Measurements from ENCODE around the gene EIF3D. TPM values are rescaled to one million over a fixed set of nuclear protein-coding genes. Genes with fewer than 3 reads are reported as not detected.
A peak's percentile ranks its signal among the peaks of the same experiment; 100 is the strongest.

Gene EIF3D
- total and polyA plus RNA-seq, 9 of the 15 experiments (the other 6 are each of a cell fraction or from before 2014, with no cell fraction given), result 191 to 422 (median 279) TPM

GRCh38 chr22:36467946-36468345 is 61.0 kb downstream of the EIF3D start (continued):
- TF ChIP-seq MLLT1 (IDR thresholded peaks at IDR 0.05) (peak in 1 of 2 experiments; percentile 92; a peak in 2 of 4 replicates), KDM2B (CRISPR knock-in tag; IDR thresholded peaks at IDR 0.05) (no peak), LEF1 (IDR thresholded peaks at IDR 0.05) (peak; percentile 56; the same call in 1 of the 2 replicates), TAF15 (IDR thresholded peaks at IDR 0.05; ENCODE audit: low read depth, low read length) (no peak), RUNX1 (IDR thresholded peaks at IDR 0.05; ENCODE audit: low read depth) (peak; percentile 83; the same call in 1 of the 2 replicates), ZNF318 (IDR thresholded peaks at IDR 0.05; ENCODE audit: borderline replicate concordance in 1 of 2, low read depth in 1 of 2) (0 out of 4 replicates have a peak, but pooled peaks of 1 of the 2 experiments have one; percentile 26), ZKSCAN8 (CRISPR knock-in tag; IDR thresholded peaks at IDR 0.05) (0 out of 2 replicates have a peak, but pooled peaks have one; percentile 25), MEF2A (IDR thresholded peaks at IDR 0.05; ENCODE audit: control insufficient read depth, low read depth, low read length) (peak; percentile 86), NBN (IDR thresholded peaks at IDR 0.05; ENCODE audit: low read depth) (no peak), SMARCC2 (IDR thresholded peaks at IDR 0.05; ENCODE audit: low read depth) (peak; percentile 51; the same call in 1 of the 2 replicates), JUNB (CRISPR knock-in tag; conservative IDR thresholded peaks at IDR 0.05) (peak; percentile 54; the same call in 1 of the 2 replicates), SMAD4 (CRISPR knock-in tag; conservative IDR thresholded peaks at IDR 0.05) (peak; percentile 22; the same call in 1 of the 2 replicates), CBFA2T2 (conservative IDR thresholded peaks at IDR 0.05) (peak; percentile 49; the same call in 1 of the 2 replicates), ZNF395 (CRISPR knock-in tag; IDR thresholded peaks at IDR 0.05) (0 out of 2 replicates have a peak, but pooled peaks have one; percentile 30), KDM4B (IDR thresholded peaks at IDR 0.05; ENCODE audit: borderline replicate concordance in 2 of 2, low read depth in 1 of 2) (no peak), NR2F6 (CRISPR knock-in tag; IDR thresholded peaks at IDR 0.05) (no peak), JUND (IDR thresholded peaks at IDR 0.05; ENCODE audit: borderline replicate concordance, low read depth, low read length) (peak; percentile 95), JUND (tag; IDR thresholded peaks at IDR 0.05; ENCODE audit: borderline replicate concordance, low read depth, low read length) (peak; percentile 86; the same call in 1 of the 3 replicates)

Data from K562 (cell line).